Endothelial cell of umbilical vein (primary cell): ENCODE results near the gene POLR3G. TPM values are rescaled to one million over a fixed set of nuclear protein-coding genes. Genes with fewer than 3 reads are reported as not detected.

Experiments
- BruUV-seq: library from RNA; stranded (reverse); fragments of 400-500 nt; replicated peaks from 2 replicates; lab custom pipeline; 2021; lab: Mats Ljungman, UMichigan
- CTCF ChIA-PET: fragments of 300-600, 350-600 bp; sonication (Branson Sonifier 250); formaldehyde crosslinking; loops from one replicate; lab custom pipeline; 2021; ENCODE audit warnings: antibody characterized with exemption, inconsistent platforms; lab: Charles Lee
- POLR2A ChIA-PET: fragments of 300-600, 350-600 bp; sonication (Branson Sonifier 250); formaldehyde crosslinking; loops from one replicate; lab custom pipeline; 2021; ENCODE audit warnings: antibody characterized with exemption, inconsistent platforms; lab: Charles Lee
- DNase-seq: peaks from one replicate; pipeline ENCODE4 v3.0.0-alpha.2; 2011; ENCODE audit warnings: low read depth, low spot score
- FAIRE-seq: peaks from 2 replicates; lab custom pipeline; 2011; peaks lifted over from hg19 to GRCh38; lab: Jason Lieb, UNC
- H2AFZ ChIP-seq: 2 replicates; pipeline ENCODE4 v1.6.0; 2012; ENCODE audit warnings: low read depth, low read length, control low read depth, inconsistent platforms
- H3K27ac ChIP-seq: 2 replicates; pipeline ENCODE4 v1.5.1; 2011; ENCODE audit warnings: low read depth, mild to moderate bottlenecking, control low read depth, low read length, moderate library complexity; ENCODE audit not compliant: insufficient read depth
- H3K27me3 ChIP-seq, 2 experiments: 2 replicates each; pipeline versions ENCODE4 v1.6.0 to v1.6.1; 2011; ENCODE audit warnings: low read length in 2 of 2, mixed read lengths in 1 of 2; ENCODE audit not compliant: control insufficient read depth in 2 of 2, insufficient read depth in 2 of 2
- H3K36me3 ChIP-seq, 2 experiments: 2 replicates in 1 of 2; 3 replicates in 1 of 2; pipeline ENCODE4 v1.5.1; 2011; ENCODE audit warnings: low read length in 2 of 2, mild to moderate bottlenecking in 1 of 2, moderate library complexity in 1 of 2; ENCODE audit not compliant: control insufficient read depth in 2 of 2, insufficient read depth in 2 of 2; ENCODE audit errors: extremely low read depth in 1 of 2
- H3K4me1 ChIP-seq: 3 replicates; pipeline ENCODE4 v1.5.1; 2011; ENCODE audit warnings: mild to moderate bottlenecking, low read length; ENCODE audit not compliant: control insufficient read depth, insufficient read depth; ENCODE audit errors: extremely low read depth
- H3K4me2 ChIP-seq: 2 replicates; pipeline ENCODE4 v1.6.1; 2011; ENCODE audit warnings: low read length, control low read depth, mixed read lengths; ENCODE audit not compliant: insufficient read depth
- H3K4me3 ChIP-seq, 3 experiments: fragments of 200-600 bp in 1 of 3; sonication (generic), shearing (Covaris generic) in 1 of 3; replicated peaks in 1 of 3; 2 replicates each; pipeline ENCODE4 v1.5.1; 2011 to 2016; ENCODE audit warnings: control low read depth in 3 of 3, low read length in 3 of 3, mild to moderate bottlenecking in 2 of 3, inconsistent platforms in 1 of 3, low read depth in 1 of 3, moderate library complexity in 1 of 3; ENCODE audit not compliant: insufficient read depth in 1 of 3
- H3K79me2 ChIP-seq: 2 replicates; pipeline ENCODE4 v1.6.0; 2012; ENCODE audit warnings: low read length, inconsistent platforms; ENCODE audit not compliant: control insufficient read depth, insufficient read depth
- H3K9ac ChIP-seq: replicated peaks from 2 replicates; pipeline ENCODE3; 2011; ENCODE audit warnings: low read length, control low read depth; ENCODE audit not compliant: insufficient read depth; ENCODE audit errors: extremely low read depth
- H3K9me1 ChIP-seq: replicated peaks from 3 replicates; pipeline ENCODE4 v1.6.0; 2011; ENCODE audit warnings: mild to moderate bottlenecking, low read length; ENCODE audit not compliant: control insufficient read depth, insufficient read depth; ENCODE audit errors: extremely low read depth
- H3K9me3 ChIP-seq: replicated peaks from 2 replicates; pipeline ENCODE4 v1.5.1; 2012; ENCODE audit warnings: low read length, inconsistent platforms; ENCODE audit not compliant: control insufficient read depth, insufficient read depth
- H4K20me1 ChIP-seq: replicated peaks from 2 replicates; pipeline ENCODE3; 2011; ENCODE audit warnings: mild to moderate bottlenecking, low read length; ENCODE audit not compliant: control insufficient read depth, insufficient read depth; ENCODE audit errors: extremely low read depth
- CTCF ChIP-seq, 2 donors: IDR thresholded peaks; 1 replicate in 1 of 2; 2 replicates in 1 of 2; pipeline ENCODE4 v1.5.1; 2011; ENCODE audit warnings: low read length in 2 of 2, mild to moderate bottlenecking in 2 of 2, moderate library complexity in 2 of 2, control low read depth in 1 of 2, inconsistent platforms in 1 of 2, low read depth in 1 of 2; ENCODE audit not compliant: insufficient read depth in 1 of 2; ENCODE audit errors: extremely low read depth in 1 of 2
- FOS ChIP-seq: IDR thresholded peaks from 2 replicates; pipeline ENCODE4 v1.6.1; 2011; ENCODE audit warnings: mild to moderate bottlenecking, low read length, moderate library complexity, borderline replicate concordance; ENCODE audit not compliant: insufficient read depth
- GATA2 ChIP-seq: IDR thresholded peaks from 2 replicates; pipeline ENCODE4 v1.7.0; 2011; ENCODE audit warnings: low read depth, mild to moderate bottlenecking, moderate library complexity, mixed read lengths, low read length; ENCODE audit not compliant: insufficient read length, insufficient read depth
- JUN ChIP-seq: IDR thresholded peaks from 2 replicates; pipeline ENCODE4 v1.6.1; 2011; ENCODE audit warnings: borderline replicate concordance, low read depth; ENCODE audit not compliant: insufficient read length, insufficient read depth
- MAX ChIP-seq: IDR thresholded peaks from 2 replicates; pipeline ENCODE4 v1.6.1; 2011; ENCODE audit not compliant: insufficient read depth, insufficient read length
- MYC ChIP-seq: IDR thresholded peaks from one replicate; pipeline ENCODE4 v1.6.1; 2011; ENCODE audit warnings: mild to moderate bottlenecking, low read depth, low read length
- POLR2A ChIP-seq: IDR thresholded peaks from 2 replicates; pipeline ENCODE4 v1.6.1; 2012; ENCODE audit warnings: low read depth, mild to moderate bottlenecking, control low read depth, low read length
- dilution Hi-C: fragments of 300-500 bp; cut with MboI; formaldehyde crosslinking; loops from one replicate; pipeline ENCODE4 v1.15.0; 2019; ENCODE audit warnings: low sequenced_read_pairs; ENCODE audit not compliant: extremely low pct_ligation_motif_present
- intact Hi-C: fragments of 100-400 bp; cut with micrococcal nuclease; formaldehyde crosslinking; loops from one replicate; pipeline ENCODE4 v1.10.0; 2022
- polyA plus RNA-seq, 4 experiments: library from polyadenylated mRNA; depleted of rRNA in 3 of 4; stranded (reverse) in 3 of 4; unstranded in 1 of 4; fragments of >200 nt; gene quantifications; 2 replicates each; pipeline versions ENCODE4 v1.2.1 to v1.2.3, GENCODE V29; 2011 to 2012; ENCODE audit warnings: missing spikeins in 1 of 4
- total RNA-seq: library from RNA; stranded (reverse); gene quantifications from 2 replicates; pipeline ENCODE4 v1.2.3, GENCODE V29; 2021

The POLR3G gene
- total and polyA plus RNA-seq, 2 donors (not counting 3 experiments of a cell fraction or from before 2014, with no cell fraction given): 15.0 to 15.7 TPM

- no peaks in the 10 kb centered on the region for H3K36me3 ChIP-seq
- no TSS peak for BruUV-seq
- H3K4me1 ChIP-seq: peaks cover 15% of the 10 kb centered on the region
- H3K4me3 ChIP-seq: no peak overlapping the region
- intact Hi-C loops (no loop called here), dilution Hi-C loops (no loop called here)
- H3K9me1 ChIP-seq: no peaks in the 10 kb centered on the region
- FAIRE-seq (no peak), DNase-seq (no peak)
- H3K9me3 ChIP-seq: no peaks in the 10 kb centered on the region
- ChIA-PET POLR2A (no interaction called here), CTCF (interaction anchor here (1.4 to 5.3 kb wide), 2 partner anchors 36 to 53 kb away, joined by 7 to 38 read pairs; partner anchors contain the start of gene LYSMD3)
- H3K27ac ChIP-seq: no peak overlapping the region
- H2AFZ ChIP-seq: no peak overlapping the region
- no peaks in the 10 kb centered on the region for H4K20me1 ChIP-seq
- no peaks in the 10 kb centered on the region for H3K27me3 ChIP-seq
- TF ChIP-seq CTCF (IDR thresholded peaks at IDR 0.05; ENCODE audit: extremely low read depth in 1 of 2, insufficient read depth in 1 of 2, low read depth in 1 of 2, low read length in 2 of 2): no peak
- TF ChIP-seq GATA2: no peak
- TF ChIP-seq MYC: no peak
- TF ChIP-seq FOS: no peak
- H3K79me2 ChIP-seq: peaks cover 38% of the 10 kb centered on the region
- no peak overlapping the region for H3K4me2 ChIP-seq
- no peak overlapping the region for H3K9ac ChIP-seq
These were observed 1.7 kb downstream of the POLR3G start for GRCh38 chr5:90476391-90476790.

GRCh38 chr5:90477073-90477472, 2.4 kb downstream of the POLR3G start:
- DNase-seq (peak; percentile 2), FAIRE-seq (no peak)
- Histone ChIP-seq H2AFZ (no peak overlapping the region), H3K9me1 (no peaks in the 10 kb centered on the region), H3K9ac (no peak overlapping the region), H3K9me3 (no peaks in the 10 kb centered on the region), H3K36me3 (no peaks in the 10 kb centered on the region), H3K79me2 (peaks cover 37% of the 10 kb centered on the region), H3K4me2 (peak overlapping the region; percentile 20), H3K27ac (no peak overlapping the region), H4K20me1 (no peaks in the 10 kb centered on the region), H3K4me3 (no peak overlapping the region), H3K27me3 (no peaks in the 10 kb centered on the region), H3K4me1 (peaks cover 15% of the 10 kb centered on the region)
- ChIA-PET CTCF (interaction anchor here (0.7 to 5.3 kb wide), 3 partner anchors 27 to 52 kb away, joined by 3 to 38 read pairs (median 7); partner anchors contain the start of gene LYSMD3), POLR2A (no interaction called here)
- dilution Hi-C loops (no loop called here), intact Hi-C loops (no loop called here)
- TF ChIP-seq JUN (no peak), POLR2A (no peak), GATA2 (no peak), MAX (no peak), FOS (no peak), MYC (no peak)
- BruUV-seq: no TSS peak
